CD4-positive, alpha-beta T cell treated with Interleukin-15 for 1 hour (primary cell): ENCODE measurements around the gene SRGAP2C.
"Not testable (repeated sequence)": the region's sequence is repeated elsewhere in the genome, so short reads cannot be mapped to it uniquely, and the experiment has no call there.

Experiments
- DNase-seq: peaks from one replicate; pipeline ENCODE4 v3.0.0-alpha.2; 2020

The SRGAP2C gene

GRCh38 chr1:121344355-121344754, 159.6 kb downstream of the SRGAP2C start:
- not testable (repeated sequence) for DNase-seq

DNA sequence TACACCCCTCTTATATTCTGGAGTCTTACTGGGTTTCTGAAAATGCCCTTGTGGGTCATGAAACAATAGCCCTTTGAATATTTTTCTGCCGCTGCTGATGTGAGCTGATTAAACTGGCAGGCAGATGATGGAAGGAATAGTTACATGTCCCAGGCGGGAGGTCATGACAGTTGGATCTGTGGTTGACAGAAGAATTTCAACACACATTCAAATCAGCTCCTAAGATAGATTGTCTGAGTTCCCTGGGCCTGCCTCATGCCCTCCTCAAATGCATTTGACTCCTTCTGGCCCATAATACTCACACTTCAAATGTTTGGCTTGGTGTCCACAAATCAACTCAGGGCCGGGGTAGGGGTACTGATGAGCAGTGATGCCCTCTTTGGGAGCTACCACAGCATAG, 161.9 kb downstream of the SRGAP2C start:
- not testable (repeated sequence) for DNase-seq

- DNase-seq: not testable (repeated sequence)
Measured at GRCh38 chr1:121347476-121347875, 162.7 kb downstream of the SRGAP2C start.

DNA sequence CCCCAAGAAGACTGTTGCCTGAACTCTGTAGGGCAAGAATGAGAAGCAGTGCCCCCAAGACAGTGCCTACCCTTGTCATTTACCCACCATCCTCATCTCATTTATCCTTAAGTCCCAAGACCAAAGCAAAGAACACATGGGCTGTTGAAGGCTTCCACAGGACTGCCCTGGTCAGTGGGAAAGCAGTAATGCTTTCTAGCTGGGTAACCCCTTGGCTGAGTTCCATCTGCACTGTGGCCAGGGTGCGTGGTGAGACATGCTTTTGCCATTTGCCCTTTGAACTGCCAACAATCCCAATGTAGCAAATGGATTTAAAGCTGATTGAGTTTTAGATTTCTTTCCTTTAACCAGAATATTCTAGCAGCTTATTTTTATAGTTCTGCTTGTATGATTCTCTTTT, 163.3 kb downstream of the SRGAP2C start:
- not testable (repeated sequence) for DNase-seq

DNA sequence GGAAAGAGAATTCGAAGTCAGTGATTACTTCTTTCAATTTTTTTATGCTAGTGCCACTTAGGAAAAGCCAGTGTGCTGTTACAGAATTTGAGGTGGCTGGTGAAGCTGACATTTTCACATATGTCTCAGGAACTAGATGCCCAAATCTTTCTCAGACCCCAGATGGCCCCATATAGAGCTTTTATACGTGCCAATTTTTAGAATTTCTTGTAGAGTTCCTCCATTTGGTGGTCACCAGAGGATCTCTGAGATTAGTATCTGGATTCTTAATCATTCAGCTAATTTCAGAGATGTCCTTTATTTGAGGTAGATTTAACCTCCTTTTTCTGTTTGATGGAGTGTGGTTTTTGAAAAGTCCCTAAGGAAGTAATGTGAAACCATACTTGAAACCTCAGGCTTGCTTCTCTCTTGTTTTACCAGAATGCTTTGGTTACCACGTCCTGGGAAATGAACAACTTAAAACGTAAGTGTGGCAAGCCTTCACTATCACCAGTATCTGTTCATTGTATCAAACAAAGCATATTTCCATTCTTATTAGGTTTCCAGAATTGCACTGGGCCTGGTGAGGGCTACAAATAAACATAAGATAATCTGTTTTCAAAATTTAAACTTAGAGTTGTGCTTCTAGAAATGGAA, 164.7 kb downstream of the SRGAP2C start:
- not testable (repeated sequence) for DNase-seq

GRCh38 chr1:121355711-121356420, 171.1 kb downstream of the SRGAP2C start:
- not testable (repeated sequence) for DNase-seq

GRCh38 chr1:121356819-121357218, 172.0 kb downstream of the SRGAP2C start:
- DNase-seq: not testable (repeated sequence)

GRCh38 chr1:121360531-121360930, 175.8 kb downstream of the SRGAP2C start:
- not testable (repeated sequence) for DNase-seq

- DNase-seq: not testable (repeated sequence)
Measured at GRCh38 chr1:121361451-121362233, 176.9 kb downstream of the SRGAP2C start.

- peak; percentile 51 for DNase-seq
Measured at GRCh38 chr1:121362234-121362883, 177.6 kb downstream of the SRGAP2C start.

DNA sequence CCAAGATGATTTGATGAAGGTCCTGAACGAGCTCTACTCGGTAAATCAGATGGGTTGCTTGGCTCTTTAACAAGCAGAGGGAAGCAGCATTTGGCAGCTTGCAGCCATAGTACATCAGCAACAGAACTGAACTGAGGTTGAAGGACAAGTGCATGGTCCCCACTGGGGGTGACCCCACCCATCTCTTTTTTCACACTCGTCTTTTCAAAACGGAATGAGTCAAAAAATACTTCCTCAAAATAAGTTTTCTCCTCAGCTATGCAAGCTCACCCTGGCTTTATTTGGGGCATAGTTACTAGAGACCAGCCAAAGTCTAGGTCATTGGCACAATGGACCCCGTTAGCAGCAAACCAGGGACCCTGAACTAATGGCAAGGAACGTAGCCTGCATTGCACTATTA, 180.5 kb downstream of the SRGAP2C start:
- not testable (repeated sequence) for DNase-seq

GRCh38 chr1:121365723-121366122, 180.9 kb downstream of the SRGAP2C start:
- peak; percentile 66 for DNase-seq

- not testable (repeated sequence) for DNase-seq
Measured at GRCh38 chr1:121366171-121366570, 181.4 kb downstream of the SRGAP2C start.

GRCh38 chr1:121368910-121369309, 184.1 kb downstream of the SRGAP2C start:
- DNase-seq: not testable (repeated sequence)

DNA sequence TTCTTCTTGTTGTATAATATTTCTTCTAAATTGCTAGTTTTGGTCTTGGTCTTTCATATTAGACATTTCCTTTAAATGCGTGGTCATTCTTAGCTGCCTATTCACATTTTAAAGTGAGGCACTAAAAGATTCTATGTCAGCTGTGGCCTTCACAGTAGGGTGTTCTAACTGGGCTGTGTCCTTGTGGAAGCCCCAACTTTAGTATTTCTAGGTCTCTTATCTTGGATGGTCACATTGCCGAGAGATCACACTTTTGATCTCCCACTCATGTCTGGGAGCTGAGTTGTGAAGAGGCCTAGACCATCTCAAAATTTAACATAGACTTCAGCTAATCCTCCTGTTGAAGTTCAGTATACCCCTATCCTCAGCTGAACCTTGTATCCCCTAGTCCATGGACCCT, 185.2 kb downstream of the SRGAP2C start:
- DNase-seq: not testable (repeated sequence)

GRCh38 chr1:121374851-121375367, 190.1 kb downstream of the SRGAP2C start:
- not testable (repeated sequence) for DNase-seq

GRCh38 chr1:121376986-121377385, 192.2 kb downstream of the SRGAP2C start:
- not testable (repeated sequence) for DNase-seq

GRCh38 chr1:121378757-121379156, 194.0 kb downstream of the SRGAP2C start:
- not testable (repeated sequence) for DNase-seq

GRCh38 chr1:121384754-121385153, 200.0 kb downstream of the SRGAP2C start:
- DNase-seq: not testable (repeated sequence)

- not testable (repeated sequence) for DNase-seq
Measured at GRCh38 chr1:121385162-121385561, 200.4 kb downstream of the SRGAP2C start.

DNA sequence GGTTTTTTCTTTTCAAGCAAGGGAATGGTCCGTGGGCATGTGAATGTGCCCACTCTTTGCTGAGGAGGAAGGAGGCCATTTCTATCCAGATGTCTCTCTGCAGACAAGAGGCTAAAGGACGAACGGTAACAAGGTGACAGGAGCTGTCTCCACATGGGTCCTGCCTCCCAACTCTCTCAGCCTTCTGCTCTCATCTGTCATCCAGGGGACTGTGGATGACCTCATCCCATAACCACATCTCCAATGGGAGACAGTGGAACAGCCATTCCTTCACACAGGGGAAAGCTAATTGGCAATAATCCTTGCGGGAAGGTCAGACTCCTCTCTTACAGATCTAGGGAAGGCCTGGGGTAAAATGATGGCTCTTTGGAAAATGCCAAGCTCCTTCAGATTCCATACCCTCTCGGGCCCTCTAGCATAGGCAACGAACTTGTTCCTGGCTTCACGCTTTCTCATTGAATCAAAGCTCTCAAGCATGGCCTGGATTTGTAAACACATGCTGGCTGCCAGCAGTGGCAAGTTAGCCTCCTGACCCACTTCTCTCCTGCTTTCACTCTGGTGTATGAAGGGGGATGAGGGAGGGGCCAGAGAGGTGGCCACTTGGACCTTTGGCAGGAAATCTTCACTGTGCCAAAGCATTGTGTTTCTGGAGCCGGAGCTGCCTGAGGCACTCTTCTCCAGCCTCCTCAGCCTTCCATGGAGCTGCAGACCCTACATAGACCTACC, 201.0 kb downstream of the SRGAP2C start:
- not testable (repeated sequence) for DNase-seq
